Measurements from ENCODE around the gene LAP3.

Gene LAP3

DNA sequence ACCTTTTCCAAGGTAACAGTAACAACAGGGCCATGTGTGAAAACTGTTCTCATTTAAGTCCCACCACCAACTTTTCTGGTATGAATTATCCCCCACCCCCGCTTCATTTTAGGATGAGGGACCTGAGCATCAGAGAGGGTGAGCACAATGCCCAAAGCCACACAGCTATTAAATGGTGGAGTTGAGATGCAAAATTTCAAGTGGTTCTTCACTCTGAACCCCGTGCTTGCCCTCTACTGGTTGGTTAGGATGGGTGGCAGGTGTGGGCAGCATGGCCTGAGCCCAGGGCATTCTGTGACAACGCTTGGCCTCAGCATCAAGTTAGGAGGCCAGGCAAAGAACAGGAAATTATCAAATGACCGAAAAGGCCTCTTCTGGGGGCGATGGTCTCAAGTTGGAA, 70.9 kb downstream of the LAP3 start:
- no peak for TF ChIP-seq FOXA1 (IDR thresholded peaks at IDR 0.05)
- TF ChIP-seq ZNF384 (IDR thresholded peaks at IDR 0.05): no peak
- TF ChIP-seq HDGF (IDR thresholded peaks at IDR 0.05; ENCODE audit: borderline replicate concordance): no peak
- TF ChIP-seq LEF1 (IDR thresholded peaks at IDR 0.05; ENCODE audit: borderline replicate concordance): no peak
- no peak for TF ChIP-seq CTBP1 (IDR thresholded peaks at IDR 0.05; ENCODE audit: borderline replicate concordance)
- no peak for TF ChIP-seq L3MBTL2 (conservative IDR thresholded peaks at IDR 0.05)
- no peak for TF ChIP-seq SP1 (IDR thresholded peaks at IDR 0.05)
- no peak for TF ChIP-seq SUZ12 (IDR thresholded peaks at IDR 0.05)
- no peak for TF ChIP-seq BHLHE40 (IDR thresholded peaks at IDR 0.05; ENCODE audit: borderline replicate concordance)
- no peak for TF ChIP-seq FOXM1 (IDR thresholded peaks at IDR 0.05; ENCODE audit: borderline replicate concordance)
- no peak for TF ChIP-seq FOXK2 (IDR thresholded peaks at IDR 0.05)
- no peak for TF ChIP-seq TARDBP (IDR thresholded peaks at IDR 0.05)
- TF ChIP-seq NFRKB (IDR thresholded peaks at IDR 0.05): no peak
- no peak for DNase-seq (ENCODE audit: extremely low spot score)
- ChIA-PET POLR2A (no interaction called here), CTCF (no interaction called here)

- no peak for TF ChIP-seq ZNF384 (IDR thresholded peaks at IDR 0.05)
- ChIA-PET CTCF (no interaction called here), POLR2A (no interaction called here)
- no peak for DNase-seq (ENCODE audit: extremely low spot score)
Observed at GRCh38 chr4:17650406-17650805, 73.4 kb downstream of the LAP3 start.

GRCh38 chr4:17654701-17655100, 77.7 kb downstream of the LAP3 start:
- ChIA-PET CTCF (interaction anchor here (0.6 kb wide), 1 partner anchor 18 kb away, joined by 3 read pairs; no protein-coding TSS in a partner anchor), POLR2A (no interaction called here)
- no peak for DNase-seq (ENCODE audit: extremely low spot score)
- TF ChIP-seq, protein P1, sequence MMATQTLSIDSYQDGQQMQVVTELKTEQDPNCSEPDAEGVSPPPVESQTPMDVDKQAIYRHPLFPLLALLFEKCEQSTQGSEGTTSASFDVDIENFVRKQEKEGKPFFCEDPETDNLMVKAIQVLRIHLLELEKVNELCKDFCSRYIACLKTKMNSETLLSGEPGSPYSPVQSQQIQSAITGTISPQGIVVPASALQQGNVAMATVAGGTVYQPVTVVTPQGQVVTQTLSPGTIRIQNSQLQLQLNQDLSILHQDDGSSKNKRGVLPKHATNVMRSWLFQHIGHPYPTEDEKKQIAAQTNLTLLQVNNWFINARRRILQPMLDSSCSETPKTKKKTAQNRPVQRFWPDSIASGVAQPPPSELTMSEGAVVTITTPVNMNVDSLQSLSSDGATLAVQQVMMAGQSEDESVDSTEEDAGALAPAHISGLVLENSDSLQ (IDR thresholded peaks at IDR 0.05): no peak
- TF ChIP-seq ZNF384 (IDR thresholded peaks at IDR 0.05) (no peak), L3MBTL2 (conservative IDR thresholded peaks at IDR 0.05) (no peak), NFRKB (IDR thresholded peaks at IDR 0.05) (no peak), SUZ12 (IDR thresholded peaks at IDR 0.05) (no peak), LEF1 (IDR thresholded peaks at IDR 0.05; ENCODE audit: borderline replicate concordance) (no peak), BHLHE40 (IDR thresholded peaks at IDR 0.05; ENCODE audit: borderline replicate concordance) (no peak), ELF4 (IDR thresholded peaks at IDR 0.05) (no peak), HDGF (IDR thresholded peaks at IDR 0.05; ENCODE audit: borderline replicate concordance) (no peak), TARDBP (IDR thresholded peaks at IDR 0.05) (no peak), FOXA1 (IDR thresholded peaks at IDR 0.05) (no peak), FOXK2 (IDR thresholded peaks at IDR 0.05) (no peak), ARNT (IDR thresholded peaks at IDR 0.05) (no peak), SP1 (IDR thresholded peaks at IDR 0.05) (no peak), FOXM1 (IDR thresholded peaks at IDR 0.05; ENCODE audit: borderline replicate concordance) (no peak), CTBP1 (IDR thresholded peaks at IDR 0.05; ENCODE audit: borderline replicate concordance) (no peak)

DNA sequence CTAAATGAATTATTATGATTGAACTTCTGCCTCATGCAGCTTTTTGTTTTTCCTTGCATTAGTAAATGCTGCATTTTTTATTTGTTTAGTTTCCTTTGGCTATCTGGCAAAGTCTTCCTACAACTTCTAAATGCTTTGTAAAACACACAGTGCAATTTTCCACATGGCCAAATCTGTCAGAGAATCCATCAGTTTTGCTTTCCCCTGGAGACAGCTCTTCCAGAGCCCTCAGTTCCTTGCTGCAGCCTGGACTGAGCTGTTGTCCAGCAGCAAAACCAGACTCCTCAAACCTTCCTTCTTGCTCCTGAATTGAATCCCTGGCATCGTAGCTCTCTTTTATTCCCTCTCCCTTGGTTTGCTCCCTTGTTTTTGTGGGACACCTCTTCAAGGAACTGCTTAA, 80.1 kb downstream of the LAP3 start:
- ChIA-PET CTCF (no interaction called here), POLR2A (no interaction called here)
- TF ChIP-seq TARDBP (IDR thresholded peaks at IDR 0.05): no peak
- no peak for TF ChIP-seq FOXA1 (IDR thresholded peaks at IDR 0.05)
- TF ChIP-seq, protein P1 (IDR thresholded peaks at IDR 0.05): no peak
- no peak for TF ChIP-seq LEF1 (IDR thresholded peaks at IDR 0.05; ENCODE audit: borderline replicate concordance)
- no peak for TF ChIP-seq FOXM1 (IDR thresholded peaks at IDR 0.05; ENCODE audit: borderline replicate concordance)
- TF ChIP-seq NFRKB (IDR thresholded peaks at IDR 0.05): no peak
- no peak for TF ChIP-seq ARNT (IDR thresholded peaks at IDR 0.05)
- TF ChIP-seq L3MBTL2 (conservative IDR thresholded peaks at IDR 0.05): no peak
- no peak for TF ChIP-seq BHLHE40 (IDR thresholded peaks at IDR 0.05; ENCODE audit: borderline replicate concordance)
- no peak for TF ChIP-seq FOXK2 (IDR thresholded peaks at IDR 0.05)
- no peak for DNase-seq (ENCODE audit: extremely low spot score)
